ENCODE results near the gene MYH9.
"Not testable (repeated sequence)": the region's sequence is repeated elsewhere in the genome, so short reads cannot be mapped to it uniquely, and the experiment has no call there.

The MYH9 gene

GRCh38 chr22:36280379-36280778 lies 107.4 kb downstream of the MYH9 start:
- H3K4me1 Mint-ChIP-seq (ENCODE audit: low read depth), result peaks cover 31% of the 10 kb centered on the region
- H3K36me3 Mint-ChIP-seq (ENCODE audit: low read depth), result peaks cover 42% of the 10 kb centered on the region
- no peaks in the 10 kb centered on the region for H3K9me3 Mint-ChIP-seq
- no peaks in the 10 kb centered on the region for H3K27me3 Mint-ChIP-seq
- peak overlapping the region; percentile 58 for H3K27ac Mint-ChIP-seq
- no peak overlapping the region for H3K4me3 Mint-ChIP-seq

DNA sequence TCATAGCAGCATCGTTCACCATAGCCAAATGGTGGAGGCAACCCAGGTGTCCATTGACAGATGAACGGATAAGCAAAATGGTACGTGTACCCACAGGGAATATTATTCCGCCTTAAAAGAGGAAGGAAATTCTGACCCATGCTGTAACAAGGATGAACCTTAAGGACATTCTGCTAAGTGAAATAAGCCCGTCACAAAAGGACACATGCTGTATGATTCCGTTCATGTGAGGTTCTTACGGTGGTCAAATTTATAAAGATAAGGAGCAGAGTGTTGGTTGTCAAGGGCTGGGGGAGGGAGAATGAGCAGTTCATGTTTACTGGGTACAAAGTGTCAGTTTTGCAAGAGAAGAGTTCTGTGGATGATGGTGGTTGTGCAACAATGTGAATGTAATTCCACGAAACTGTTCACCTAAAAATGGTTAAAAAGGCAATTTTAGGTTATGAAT lies 108.5 kb downstream of the MYH9 start:
- Mint-ChIP-seq H3K27ac (peak overlapping the region; percentile 3), H3K27me3 (no peaks in the 10 kb centered on the region), H3K9me3 (no peaks in the 10 kb centered on the region), H3K36me3 (ENCODE audit: low read depth) (peaks cover 42% of the 10 kb centered on the region), H3K4me1 (ENCODE audit: low read depth) (peaks cover 35% of the 10 kb centered on the region), H3K4me3 (no peak overlapping the region)

DNA sequence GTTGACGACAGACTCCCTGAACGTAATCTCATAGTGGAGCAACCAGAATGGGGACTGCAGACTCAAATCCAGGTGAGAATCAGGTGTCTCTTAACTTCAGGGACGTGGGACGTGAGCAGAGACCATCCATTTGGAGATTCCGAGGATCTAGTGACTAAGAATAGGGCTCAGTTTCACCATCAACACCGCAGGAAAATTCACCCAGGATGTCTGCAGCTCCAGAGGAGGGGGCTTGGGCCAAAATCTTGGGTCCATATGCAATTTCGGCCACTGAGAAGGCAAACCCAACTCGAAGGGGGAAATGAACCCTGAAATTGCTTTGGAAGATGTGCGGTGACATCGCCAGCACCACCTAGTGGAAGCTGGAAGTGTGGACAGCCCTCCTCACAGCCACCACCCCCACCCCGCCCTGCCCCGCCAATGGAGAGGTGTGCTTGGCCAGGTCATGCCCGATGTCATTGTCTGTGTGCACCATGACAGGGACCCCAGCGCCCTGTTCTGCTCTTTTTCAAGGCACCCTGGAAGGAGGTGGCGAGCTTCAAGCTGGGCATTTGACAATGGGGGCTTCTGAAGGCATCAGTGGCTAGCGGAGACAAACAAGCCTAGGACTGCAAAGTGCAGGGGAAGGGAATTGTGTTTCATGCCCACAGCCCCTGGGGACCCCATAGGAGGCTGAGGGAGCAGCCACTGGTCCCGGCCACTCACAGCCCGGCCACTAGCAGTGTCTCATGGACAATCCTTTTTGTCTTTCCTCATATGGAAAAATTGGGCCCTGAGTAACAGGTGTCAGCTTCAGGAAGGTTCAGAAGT lies 110.1 kb downstream of the MYH9 start:
- Mint-ChIP-seq H3K4me3 (no peak overlapping the region), H3K9me3 (no peaks in the 10 kb centered on the region), H3K36me3 (ENCODE audit: low read depth) (peaks cover 33% of the 10 kb centered on the region), H3K27ac (no peak overlapping the region), H3K27me3 (no peaks in the 10 kb centered on the region), H3K4me1 (ENCODE audit: low read depth) (peaks cover 35% of the 10 kb centered on the region)

DNA sequence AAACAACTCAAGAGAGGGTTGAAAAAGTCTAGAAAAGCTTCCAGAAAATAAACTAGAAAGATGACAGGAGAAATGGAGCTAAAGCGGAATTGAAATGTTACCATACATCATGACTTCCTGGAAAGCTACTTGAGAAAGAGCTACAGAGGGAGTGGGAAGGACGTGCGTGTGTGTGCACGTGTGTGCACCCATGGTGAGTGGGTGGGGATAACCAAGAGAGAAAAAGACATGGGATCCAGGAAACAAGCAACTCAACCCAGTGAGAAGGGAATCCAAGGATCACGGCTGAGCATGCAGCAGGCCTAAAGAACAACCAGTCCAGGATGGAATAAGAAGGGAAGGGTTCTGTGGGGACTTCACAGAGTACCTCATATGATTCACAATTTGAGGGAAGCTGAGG lies 113.2 kb downstream of the MYH9 start:
- Mint-ChIP-seq H3K4me3 (no peak overlapping the region), H3K36me3 (ENCODE audit: low read depth) (peaks cover 6% of the 10 kb centered on the region), H3K9me3 (no peaks in the 10 kb centered on the region), H3K27me3 (no peaks in the 10 kb centered on the region), H3K27ac (no peak overlapping the region), H3K4me1 (ENCODE audit: low read depth) (peaks cover 35% of the 10 kb centered on the region)

DNA sequence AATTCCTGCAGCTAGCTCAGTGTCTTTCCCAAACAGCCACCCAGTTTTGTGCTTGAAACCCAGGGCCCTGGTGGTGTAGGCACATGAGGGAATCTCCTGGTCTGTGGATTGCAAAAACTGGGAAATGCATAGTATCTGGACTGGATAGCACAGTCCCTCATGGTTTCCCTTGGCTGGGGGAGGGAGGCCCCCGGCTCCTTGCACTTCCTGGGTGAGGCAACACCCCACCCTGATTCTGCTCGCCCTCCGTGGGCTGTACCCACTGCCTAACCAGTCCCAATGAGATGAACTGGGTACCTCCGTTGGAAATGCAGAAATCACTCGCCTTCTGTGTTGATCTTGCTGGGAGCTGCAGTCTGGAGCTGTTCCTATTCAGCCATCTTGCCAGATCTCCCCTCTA lies 115.8 kb downstream of the MYH9 start:
- not testable (repeated sequence) for H3K27me3 Mint-ChIP-seq; H3K27ac Mint-ChIP-seq; H3K36me3 Mint-ChIP-seq (ENCODE audit: low read depth); H3K9me3 Mint-ChIP-seq; H3K4me3 Mint-ChIP-seq
- peaks cover 11% of the 10 kb centered on the region for H3K4me1 Mint-ChIP-seq (ENCODE audit: low read depth)

DNA sequence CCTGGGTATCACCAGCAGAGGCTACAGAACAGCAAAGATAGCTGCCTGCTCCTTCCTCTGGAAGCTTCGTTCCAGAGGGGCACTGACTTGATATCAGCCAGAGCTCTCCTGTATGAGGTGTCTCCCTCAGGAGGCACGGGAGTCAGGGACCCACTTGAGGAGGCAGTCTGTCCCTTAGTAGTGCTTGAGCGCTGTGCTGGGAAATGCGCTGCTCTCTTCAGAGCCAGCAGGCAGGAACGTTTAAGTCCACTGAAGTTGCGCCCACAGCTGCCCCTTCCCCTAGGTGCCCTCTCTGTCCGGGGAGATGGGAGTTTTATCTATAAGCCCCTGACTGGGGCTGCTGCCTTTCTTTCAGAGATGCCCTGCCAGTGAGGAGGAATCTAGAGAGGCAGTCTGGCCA lies 116.5 kb downstream of the MYH9 start:
- H3K36me3 Mint-ChIP-seq (ENCODE audit: low read depth), result peaks cover 11% of the 10 kb centered on the region
- not testable (repeated sequence) for H3K27ac Mint-ChIP-seq; H3K27me3 Mint-ChIP-seq; H3K4me1 Mint-ChIP-seq (ENCODE audit: low read depth); H3K4me3 Mint-ChIP-seq; H3K9me3 Mint-ChIP-seq

DNA sequence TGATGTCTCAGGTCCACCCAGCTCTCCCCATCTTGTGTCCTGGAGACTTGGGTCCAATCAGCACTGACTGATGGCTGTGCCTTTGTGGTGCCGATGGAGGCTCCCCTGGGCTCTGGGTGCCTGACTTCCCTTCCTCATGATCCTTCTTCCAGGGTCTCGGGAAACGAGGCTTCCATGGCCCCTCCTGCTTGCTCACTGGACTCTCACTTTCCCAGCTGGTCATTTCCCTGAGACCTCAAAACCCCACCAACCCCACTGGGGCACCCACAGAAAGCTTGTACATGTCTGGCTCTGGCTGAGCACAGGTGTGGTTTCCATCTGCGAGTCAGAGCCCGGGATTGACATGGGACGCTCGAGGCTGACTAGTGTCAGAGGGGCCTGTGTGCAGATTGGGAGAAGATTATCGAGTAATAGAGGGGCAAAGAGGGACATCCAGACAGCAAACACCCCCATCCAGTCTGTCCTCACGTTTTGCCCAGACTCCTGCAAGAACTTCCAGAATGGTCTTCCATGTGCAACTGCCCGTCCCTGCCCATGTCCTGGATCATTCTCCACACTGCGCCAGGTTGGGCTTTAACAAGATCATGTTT lies 119.8 kb downstream of the MYH9 start:
- peaks cover 30% of the 10 kb centered on the region for H3K36me3 Mint-ChIP-seq (ENCODE audit: low read depth)
- H3K27me3 Mint-ChIP-seq, result no peaks in the 10 kb centered on the region
- H3K4me1 Mint-ChIP-seq (ENCODE audit: low read depth), result no peaks in the 10 kb centered on the region
- no peak overlapping the region for H3K27ac Mint-ChIP-seq
- no peak overlapping the region for H3K4me3 Mint-ChIP-seq
- H3K9me3 Mint-ChIP-seq, result no peaks in the 10 kb centered on the region

DNA sequence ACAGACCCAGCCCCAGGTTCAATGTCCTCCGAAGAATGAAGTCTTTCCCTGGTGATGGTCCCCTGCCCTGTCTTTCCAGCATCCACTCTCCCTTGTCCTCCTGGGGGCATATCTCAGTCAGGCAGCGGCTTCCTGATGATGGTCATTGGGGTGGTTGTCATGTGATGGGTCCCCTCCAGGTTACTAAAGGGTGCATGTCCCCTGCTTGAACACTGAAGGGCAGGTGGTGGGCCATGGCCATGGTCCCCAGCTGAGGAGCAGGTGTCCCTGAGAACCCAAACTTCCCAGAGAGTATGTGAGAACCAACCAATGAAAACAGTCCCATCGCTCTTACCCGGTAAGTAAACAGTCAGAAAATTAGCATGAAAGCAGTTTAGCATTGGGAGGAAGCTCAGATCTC lies 120.7 kb downstream of the MYH9 start:
- Mint-ChIP-seq H3K27me3 (no peaks in the 10 kb centered on the region), H3K9me3 (no peaks in the 10 kb centered on the region), H3K27ac (no peak overlapping the region), H3K4me3 (no peak overlapping the region), H3K4me1 (ENCODE audit: low read depth) (no peaks in the 10 kb centered on the region), H3K36me3 (ENCODE audit: low read depth) (peaks cover 39% of the 10 kb centered on the region)

DNA sequence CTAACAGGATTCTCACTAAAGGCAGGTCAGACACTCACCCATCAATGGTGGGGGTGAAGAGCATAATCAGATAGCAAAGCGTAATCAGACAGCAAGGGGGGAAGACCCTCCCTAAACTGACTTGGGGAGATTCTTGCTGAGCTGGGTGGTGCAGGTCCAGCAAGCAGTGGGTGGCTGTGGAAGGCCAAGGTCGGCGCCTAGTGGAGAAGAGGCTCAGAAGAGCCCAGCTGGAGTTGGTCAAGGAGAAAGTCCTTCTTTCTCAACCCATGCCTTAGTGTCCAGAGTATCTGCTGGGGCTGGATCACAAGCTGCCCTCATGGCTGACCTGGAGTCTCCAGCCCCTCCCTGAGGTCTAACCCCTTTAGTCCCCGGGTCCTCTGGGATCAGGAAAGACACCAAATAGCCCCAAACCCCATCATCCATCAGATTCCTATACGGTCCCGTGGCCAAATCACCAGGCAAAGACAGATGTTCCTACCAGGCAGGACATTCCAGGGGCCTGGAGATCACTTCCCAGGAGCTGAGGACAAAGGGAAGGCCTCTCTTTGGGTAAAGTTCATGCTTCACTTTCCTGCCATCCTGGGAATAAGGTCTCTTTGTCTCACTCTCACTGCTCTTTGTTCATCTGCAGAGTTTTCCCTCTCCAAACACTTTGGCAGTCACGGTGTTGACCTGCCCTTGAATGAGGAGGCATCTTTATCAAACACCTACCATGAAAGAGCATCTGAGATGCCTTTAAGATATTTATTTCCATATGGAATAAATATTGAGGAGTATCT lies 123.7 kb downstream of the MYH9 start:
- peaks cover 42% of the 10 kb centered on the region for H3K36me3 Mint-ChIP-seq (ENCODE audit: low read depth)
- not testable (repeated sequence) for H3K9me3 Mint-ChIP-seq; H3K27ac Mint-ChIP-seq; H3K27me3 Mint-ChIP-seq; H3K4me1 Mint-ChIP-seq (ENCODE audit: low read depth); H3K4me3 Mint-ChIP-seq

DNA sequence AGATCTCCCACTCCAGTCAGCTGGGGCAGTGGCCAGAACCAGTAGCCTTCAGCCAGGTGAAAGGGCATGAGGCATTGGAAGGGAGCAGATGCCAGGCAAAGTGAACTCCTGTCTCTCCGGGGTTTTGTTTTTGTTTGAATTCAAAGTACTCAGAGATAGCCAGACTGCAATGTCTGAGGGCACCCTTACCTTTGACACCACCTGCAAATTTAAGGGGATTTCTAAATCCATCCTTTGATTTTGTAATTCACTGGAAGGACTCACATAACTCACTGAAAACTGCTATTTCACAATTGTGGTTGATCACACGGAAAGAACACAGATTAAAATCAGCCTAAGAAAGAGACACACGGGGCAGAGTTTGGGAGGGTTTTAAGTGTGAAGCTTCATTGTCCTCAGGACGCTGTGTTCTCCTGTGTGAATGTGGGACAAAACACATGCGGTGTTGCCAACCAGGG lies 124.5 kb downstream of the MYH9 start:
- H3K9me3 Mint-ChIP-seq, H3K27me3 Mint-ChIP-seq, H3K27ac Mint-ChIP-seq, H3K4me3 Mint-ChIP-seq: not testable (repeated sequence)
- H3K4me1 Mint-ChIP-seq (ENCODE audit: low read depth), result peaks cover 14% of the 10 kb centered on the region
- H3K36me3 Mint-ChIP-seq (ENCODE audit: low read depth), result peaks cover 51% of the 10 kb centered on the region

- H3K27ac Mint-ChIP-seq, H3K27me3 Mint-ChIP-seq, H3K9me3 Mint-ChIP-seq, H3K4me3 Mint-ChIP-seq: not testable (repeated sequence)
- Mint-ChIP-seq H3K36me3 (ENCODE audit: low read depth) (peaks cover 56% of the 10 kb centered on the region), H3K4me1 (ENCODE audit: low read depth) (peaks cover 20% of the 10 kb centered on the region)
Measured at GRCh38 chr22:36262307-36262706, 125.5 kb downstream of the MYH9 start.

GRCh38 chr22:36261675-36262074 lies 126.1 kb downstream of the MYH9 start:
- not testable (repeated sequence) for H3K9me3 Mint-ChIP-seq, H3K27me3 Mint-ChIP-seq, H3K27ac Mint-ChIP-seq, H3K4me3 Mint-ChIP-seq
- H3K4me1 Mint-ChIP-seq (ENCODE audit: low read depth), result peaks cover 24% of the 10 kb centered on the region
- peaks cover 54% of the 10 kb centered on the region for H3K36me3 Mint-ChIP-seq (ENCODE audit: low read depth)

DNA sequence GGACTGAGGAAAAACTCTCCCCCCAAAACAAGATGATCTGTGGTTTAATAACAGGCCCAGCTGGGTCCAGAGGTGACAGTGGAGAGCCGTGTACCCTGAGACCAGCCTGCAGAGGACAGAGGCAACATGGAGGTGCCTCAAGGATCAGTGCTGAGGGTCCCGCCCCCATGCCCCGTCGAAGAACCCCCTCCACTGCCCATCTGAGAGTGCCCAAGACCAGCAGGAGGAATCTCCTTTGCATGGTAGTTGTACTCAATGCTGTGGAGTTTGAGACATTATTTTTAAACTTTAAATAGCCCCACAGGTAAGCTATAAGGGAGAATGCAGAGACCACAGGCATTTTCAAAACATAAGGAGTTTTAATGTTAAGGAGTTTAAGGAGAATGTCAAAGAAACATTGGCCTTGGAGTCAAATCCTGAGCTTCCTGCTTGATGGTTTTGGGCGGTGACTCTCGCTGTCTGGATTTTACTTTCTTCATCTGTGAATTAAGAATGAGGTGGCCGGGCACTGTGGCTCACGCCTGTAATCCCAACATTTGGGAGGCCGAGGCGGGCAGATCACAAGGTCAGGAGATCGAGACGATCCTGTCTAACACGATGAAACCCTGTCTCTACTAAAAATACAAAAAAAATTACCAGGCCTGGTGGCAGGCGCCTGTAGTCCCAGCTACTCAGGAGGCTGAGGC lies 128.0 kb downstream of the MYH9 start:
- no peaks in the 10 kb centered on the region for H3K27me3 Mint-ChIP-seq
- no peaks in the 10 kb centered on the region for H3K9me3 Mint-ChIP-seq
- no peak overlapping the region for H3K4me3 Mint-ChIP-seq
- peaks cover 41% of the 10 kb centered on the region for H3K4me1 Mint-ChIP-seq (ENCODE audit: low read depth)
- H3K36me3 Mint-ChIP-seq (ENCODE audit: low read depth), result peaks cover 52% of the 10 kb centered on the region
- no peak overlapping the region for H3K27ac Mint-ChIP-seq

- H3K9me3 Mint-ChIP-seq, result no peaks in the 10 kb centered on the region
- peak overlapping the region; percentile 72 for H3K27ac Mint-ChIP-seq
- peak overlapping the region; percentile 10 for H3K4me3 Mint-ChIP-seq
- H3K27me3 Mint-ChIP-seq, result no peaks in the 10 kb centered on the region
- H3K4me1 Mint-ChIP-seq (ENCODE audit: low read depth), result peaks cover 49% of the 10 kb centered on the region
- peaks cover 48% of the 10 kb centered on the region for H3K36me3 Mint-ChIP-seq (ENCODE audit: low read depth)
Measured at GRCh38 chr22:36258701-36259614, 128.8 kb downstream of the MYH9 start.
